GM23338 (cell line): ENCODE measurements around the gene KCNK15. TPM values are rescaled to one million over a fixed set of nuclear protein-coding genes. Genes with fewer than 3 reads are reported as not detected.

Source experiments
- ATAC-seq: fragments of 200-7000 bp; cut with Tn5 transposase; 3 replicates; pipeline ENCODE4 v1.9.1; 2020
- DNase-seq: peaks from one replicate; pipeline ENCODE4 v3.0.0-alpha.2; 2015; ENCODE audit warnings: low spot score
- H2AFZ ChIP-seq: fragments of 200-600 bp; sonication (generic); 2 replicates; pipeline ENCODE4 v1.8.0; 2016; ENCODE audit warnings: antibody characterized with exemption, mild to moderate bottlenecking, moderate library complexity
- H3F3A ChIP-seq: fragments of 200-600 bp; sonication (generic); replicated peaks from 2 replicates; pipeline ENCODE4 v1.8.0; 2017; ENCODE audit warnings: antibody characterized with exemption, mixed run types, low read depth
- H3K27ac ChIP-seq: fragments of 200-600 bp; sonication (generic); 2 replicates; pipeline ENCODE4 v1.6.1; 2016; ENCODE audit warnings: low read depth
- H3K27me3 ChIP-seq: fragments of 200-600 bp; sonication (generic); 2 replicates; pipeline ENCODE4 v1.8.0; 2016; ENCODE audit warnings: mild to moderate bottlenecking, mixed run types, moderate library complexity; ENCODE audit not compliant: insufficient read depth
- H3K36me3 ChIP-seq: fragments of 200-600 bp; sonication (generic); 2 replicates; pipeline ENCODE4 v1.8.0; 2016; ENCODE audit warnings: mild to moderate bottlenecking; ENCODE audit not compliant: insufficient read depth
- H3K4me1 ChIP-seq: fragments of 200-600 bp; sonication (generic); 2 replicates; pipeline ENCODE4 v1.8.0; 2016; ENCODE audit warnings: mild to moderate bottlenecking, moderate library complexity; ENCODE audit not compliant: insufficient read depth
- H3K4me2 ChIP-seq: fragments of 200-600 bp; sonication (generic); 2 replicates; pipeline ENCODE4 v1.7.1; 2017; ENCODE audit warnings: mixed run types
- H3K4me3 ChIP-seq: fragments of 200-600 bp; sonication (generic); 2 replicates; pipeline ENCODE4 v1.6.1; 2016; ENCODE audit warnings: mixed run types
- H3K79me2 ChIP-seq: fragments of 200-600 bp; sonication (generic); replicated peaks from 2 replicates; pipeline ENCODE4 v1.8.0; 2017; ENCODE audit warnings: mild to moderate bottlenecking; ENCODE audit not compliant: insufficient read depth
- H3K9me2 ChIP-seq: fragments of 200-600 bp; sonication (generic); 2 replicates; pipeline ENCODE4 v1.8.0; 2017; ENCODE audit not compliant: insufficient read depth
- H4K20me1 ChIP-seq: fragments of 200-600 bp; sonication (generic); replicated peaks from 2 replicates; pipeline ENCODE4 v1.8.0; 2017; ENCODE audit warnings: mild to moderate bottlenecking; ENCODE audit not compliant: insufficient read depth
- H3K27ac Mint-ChIP-seq: 2 replicates; pipeline ENCODE4 v1.8.0; 2020; ENCODE audit warnings: inconsistent platforms, mild to moderate bottlenecking, moderate library complexity, mixed read lengths
- H3K27me3 Mint-ChIP-seq: 3 replicates; pipeline ENCODE4 v1.8.0; 2022; ENCODE audit warnings: low read depth, mild to moderate bottlenecking, moderate library complexity, mixed read lengths, inconsistent platforms; ENCODE audit not compliant: insufficient read depth, poor library complexity
- H3K36me3 Mint-ChIP-seq: 3 replicates; pipeline ENCODE4 v1.8.0; 2021; ENCODE audit warnings: low read depth, mild to moderate bottlenecking, inconsistent platforms, moderate library complexity, mixed read lengths
- H3K4me1 Mint-ChIP-seq: 3 replicates; pipeline ENCODE4 v1.8.0; 2020; ENCODE audit warnings: mild to moderate bottlenecking, inconsistent platforms, mixed read lengths
- H3K4me3 Mint-ChIP-seq: 3 replicates; pipeline ENCODE4 v1.8.0; 2021; ENCODE audit warnings: moderate library complexity, mild to moderate bottlenecking, inconsistent platforms, mixed read lengths
- H3K9me3 Mint-ChIP-seq: 3 replicates; pipeline ENCODE4 v1.8.0; 2020; ENCODE audit warnings: moderate library complexity, mild to moderate bottlenecking, inconsistent platforms, mixed read lengths
- CTCF ChIP-seq, 2 experiments: fragments of 200-600 bp in 1 of 2; sonication (generic) in 1 of 2; conservative IDR thresholded peaks; 2 replicates each; pipeline versions ENCODE4 v1.5.1 to v1.6.1; 2016 to 2017; ENCODE audit warnings: antibody characterized with exemption in 2 of 2, low read depth in 2 of 2, mild to moderate bottlenecking in 2 of 2, moderate library complexity in 1 of 2
- ETS1 ChIP-seq: IDR thresholded peaks from 2 replicates; pipeline ENCODE4 v1.6.1; 2016; ENCODE audit warnings: antibody characterized with exemption
- EZH2 ChIP-seq: fragments of 200-600 bp; sonication (generic); IDR thresholded peaks from one replicate; pipeline ENCODE4 v1.8.0; 2017; ENCODE audit warnings: antibody characterized with exemption, mild to moderate bottlenecking, low read depth; ENCODE audit not compliant: unreplicated experiment
- EZH2phosphoT487 ChIP-seq: fragments of 200-600 bp; sonication (generic); IDR thresholded peaks from one replicate; pipeline ENCODE4 v1.8.1; 2018; ENCODE audit warnings: antibody characterized with exemption; ENCODE audit not compliant: unreplicated experiment
- JUNB ChIP-seq: IDR thresholded peaks from one replicate; pipeline ENCODE4 v1.6.1; 2016; ENCODE audit warnings: antibody characterized with exemption; ENCODE audit not compliant: unreplicated experiment
- NANOG ChIP-seq: IDR thresholded peaks from 2 replicates; pipeline ENCODE4 v1.6.1; 2016; ENCODE audit warnings: antibody characterized with exemption, borderline replicate concordance
- POLR2AphosphoS5 ChIP-seq: IDR thresholded peaks from 2 replicates; pipeline ENCODE4 v1.6.1; 2016; ENCODE audit warnings: antibody characterized with exemption, low read depth
- REST ChIP-seq: IDR thresholded peaks from one replicate; pipeline ENCODE4 v1.6.1; 2018; ENCODE audit warnings: antibody characterized with exemption; ENCODE audit not compliant: unreplicated experiment
- ZNF114 ChIP-seq: fragments of 250-450 bp; sonication (Bioruptor Pico); IDR thresholded peaks from 2 replicates; pipeline ENCODE4 v1.5.0; 2020; ENCODE audit warnings: mild to moderate bottlenecking, moderate library complexity
- ZNF331 ChIP-seq: fragments of 250-450 bp; sonication (Bioruptor Pico); IDR thresholded peaks from 2 replicates; pipeline ENCODE4 v1.5.0; 2020; ENCODE audit warnings: low read depth, mild to moderate bottlenecking, moderate library complexity
- polyA plus RNA-seq: library from polyadenylated mRNA; unstranded; fragments of >200 nt; fragmentation: Nextera tagmentation; extraction: Ambion mirVana; gene quantifications from 2 replicates; pipeline ENCODE4 v1.2.1, GENCODE V29; 2016
- total RNA-seq: library from RNA; depleted of rRNA; stranded (reverse); fragments of >200 nt; shearing (Covaris generic); gene quantifications from 2 replicates; pipeline ENCODE4 v1.2.3, GENCODE V29; 2014

Gene KCNK15
- total and polyA plus RNA-seq, 2 experiments from 2014 or later = 0.63 to 3.3 TPM

- Histone ChIP-seq H3K4me2 (no peak overlapping the region), H3F3A (no peaks in the 10 kb centered on the region), H3K27ac (no peak overlapping the region), H4K20me1 (no peaks in the 10 kb centered on the region), H3K27me3 (no peaks in the 10 kb centered on the region), H3K36me3 (no peaks in the 10 kb centered on the region), H3K79me2 (no peaks in the 10 kb centered on the region), H3K4me3 (no peak overlapping the region), H3K9me2 (no peaks in the 10 kb centered on the region), H2AFZ (no peak overlapping the region), H3K4me1 (no peaks in the 10 kb centered on the region)
- Mint-ChIP-seq H3K4me3 (no peak overlapping the region), H3K27ac (no peak overlapping the region), H3K9me3 (no peaks in the 10 kb centered on the region), H3K36me3 (no peaks in the 10 kb centered on the region), H3K27me3 (peaks cover 10% of the 10 kb centered on the region), H3K4me1 (no peaks in the 10 kb centered on the region)
- no peak for ATAC-seq
- TF ChIP-seq ZNF331 (no peak), POLR2AphosphoS5 (no peak), REST (no peak), JUNB (no peak), NANOG (no peak), ZNF114 (CRISPR knock-in tag) (no peak), CTCF (conservative IDR thresholded peaks at IDR 0.05; ENCODE audit: low read depth in 2 of 2) (no peak), ETS1 (no peak), EZH2phosphoT487 (no peak), EZH2 (no peak)
- no peak for DNase-seq
Observed at GRCh38 chr20:44714102-44714700, 31.5 kb upstream of the KCNK15 start.
